SK-N-MC (cell line): Measurements from ENCODE around the gene SFXN2.
"Not testable (repeated sequence)": the region's sequence is repeated elsewhere in the genome, so short reads cannot be mapped to it uniquely, and the experiment has no call there.

Experiments
- EZH2 ChIP-seq: fragments of 200-600 bp; sonication (generic); IDR thresholded peaks from one replicate; pipeline ENCODE4 v1.6.1; 2017; ENCODE audit warnings: antibody characterized with exemption
- FOXP2 ChIP-seq: optimal IDR thresholded peaks from 2 replicates; pipeline ENCODE3; 2011; ENCODE audit warnings: mild to moderate bottlenecking, moderate library complexity; ENCODE audit not compliant: insufficient read depth; ENCODE audit errors: extremely low read length, control extremely low read depth
- POLR2AphosphoS5 ChIP-seq: IDR thresholded peaks from 2 replicates; pipeline ENCODE4 v1.6.1; 2012; ENCODE audit warnings: mild to moderate bottlenecking, low read depth, low read length, borderline replicate concordance

DNA sequence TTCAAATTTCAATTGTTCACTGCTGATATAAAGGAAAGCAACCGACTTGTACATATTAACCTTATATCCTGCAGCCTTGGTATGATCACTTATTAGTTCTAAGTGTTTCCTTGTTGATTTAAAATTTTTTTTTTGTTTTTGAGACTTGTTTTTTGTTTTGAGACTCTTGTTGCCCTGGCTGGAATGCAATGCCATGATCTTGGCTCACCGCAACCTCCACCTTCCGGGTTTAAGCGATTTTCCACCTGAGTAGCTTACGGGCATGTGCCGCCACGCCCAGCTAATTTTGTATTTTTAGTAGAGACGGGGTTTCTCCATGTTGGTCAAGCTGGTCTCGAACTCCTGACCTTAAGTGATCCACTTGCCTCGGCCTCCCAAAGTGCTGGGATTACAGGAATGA lies 19.0 kb upstream of the SFXN2 start:
- not testable (repeated sequence) for TF ChIP-seq POLR2AphosphoS5, EZH2, FOXP2
